H9 (cell line): Measurements from ENCODE around the gene UBXN7. TPM values are rescaled to one million over a fixed set of nuclear protein-coding genes. Genes with fewer than 3 reads are reported as not detected.

ENCODE experiments used
- DNase-seq: peaks from one replicate; pipeline ENCODE4 v3.0.0-alpha.2; 2017
- H2AFZ ChIP-seq: one replicate; pipeline ENCODE4 v1.6.1; 2013; ENCODE audit warnings: mild to moderate bottlenecking, low read length, control low read depth, moderate library complexity
- H2AK5ac ChIP-seq: 2 replicates; pipeline ENCODE4 v1.6.1; 2013; ENCODE audit warnings: low read length, control low read depth, mixed read lengths; ENCODE audit not compliant: insufficient read length
- H2BK120ac ChIP-seq: one replicate; pipeline ENCODE4 v1.6.1; 2013; ENCODE audit warnings: low read depth, mild to moderate bottlenecking, low read length, control low read depth, inconsistent platforms; ENCODE audit not compliant: poor library complexity, severe bottlenecking
- H2BK12ac ChIP-seq: 2 replicates; pipeline ENCODE4 v1.6.1; 2013; ENCODE audit warnings: low read length, control low read depth, mixed read lengths, low read depth; ENCODE audit not compliant: insufficient read length
- H2BK15ac ChIP-seq: 2 replicates; pipeline ENCODE4 v1.6.1; 2013; ENCODE audit warnings: low read depth, low read length, control low read depth
- H2BK20ac ChIP-seq: one replicate; pipeline ENCODE4 v1.6.1; 2013; ENCODE audit warnings: low read depth, mild to moderate bottlenecking, low read length, control low read depth, inconsistent platforms; ENCODE audit not compliant: poor library complexity, severe bottlenecking
- H2BK5ac ChIP-seq: 2 replicates; pipeline ENCODE4 v1.6.1; 2013; ENCODE audit warnings: low read length, control low read depth, mixed read lengths; ENCODE audit not compliant: insufficient read length
- H3K14ac ChIP-seq: 2 replicates; pipeline ENCODE4 v1.6.1; 2013; ENCODE audit warnings: low read length, control low read depth; ENCODE audit not compliant: insufficient read depth
- H3K18ac ChIP-seq: 2 replicates; pipeline ENCODE4 v1.6.1; 2013; ENCODE audit warnings: low read depth, mild to moderate bottlenecking, mixed read lengths, low read length, control low read depth; ENCODE audit not compliant: insufficient read length
- H3K23ac ChIP-seq: 2 replicates; pipeline ENCODE4 v1.6.1; 2013; ENCODE audit warnings: low read length, control low read depth, mixed read lengths, low read depth; ENCODE audit not compliant: insufficient read length
- H3K23me2 ChIP-seq: 2 replicates; pipeline ENCODE4 v1.6.1; 2013; ENCODE audit warnings: low read depth, mild to moderate bottlenecking, mixed read lengths, low read length, control low read depth; ENCODE audit not compliant: insufficient read length, poor library complexity, severe bottlenecking
- H3K27ac ChIP-seq: 2 replicates; pipeline ENCODE4 v1.5.1; 2013; ENCODE audit warnings: low read length, control low read depth, mixed read lengths, low read depth; ENCODE audit not compliant: insufficient read length
- H3K27me3 ChIP-seq: 2 replicates; pipeline ENCODE4 v1.6.1; 2013; ENCODE audit warnings: low read length, control low read depth, inconsistent platforms; ENCODE audit not compliant: insufficient read depth
- H3K4ac ChIP-seq: 2 replicates; pipeline ENCODE4 v1.6.1; 2013; ENCODE audit warnings: low read depth, mild to moderate bottlenecking, control low read depth, inconsistent platforms, low read length, moderate library complexity
- H3K4me1 ChIP-seq: 2 replicates; pipeline ENCODE4 v1.6.1; 2013; ENCODE audit warnings: low read length, control low read depth, inconsistent platforms; ENCODE audit not compliant: insufficient read depth
- H3K4me2 ChIP-seq: 2 replicates; pipeline ENCODE4 v1.6.1; 2013; ENCODE audit warnings: low read length, control low read depth, mixed read lengths; ENCODE audit not compliant: insufficient read length, insufficient read depth
- H3K56ac ChIP-seq: 2 replicates; pipeline ENCODE4 v1.6.1; 2013; ENCODE audit warnings: low read depth, mild to moderate bottlenecking, mixed read lengths, low read length, control low read depth; ENCODE audit not compliant: insufficient read length
- H3K79me1 ChIP-seq: 2 replicates; pipeline ENCODE4 v1.6.1; 2013; ENCODE audit warnings: low read depth, mild to moderate bottlenecking, moderate library complexity, low read length, control low read depth, inconsistent platforms; ENCODE audit not compliant: insufficient read depth, poor library complexity, severe bottlenecking
- H3K79me2 ChIP-seq: 2 replicates; pipeline ENCODE4 v1.6.1; 2013; ENCODE audit warnings: low read length, control low read depth, inconsistent platforms; ENCODE audit not compliant: insufficient read depth
- H3K9ac ChIP-seq: 2 replicates; pipeline ENCODE4 v1.6.1; 2013; ENCODE audit warnings: low read length, control low read depth, mixed read lengths; ENCODE audit not compliant: insufficient read length; ENCODE audit errors: extremely low read depth
- H3K9me3 ChIP-seq: one replicate; pipeline ENCODE4 v1.6.1; 2013; ENCODE audit warnings: low read depth, low read length, inconsistent platforms; ENCODE audit not compliant: control insufficient read depth
- H3T11ph ChIP-seq: one replicate; pipeline ENCODE4 v1.6.1; 2013; ENCODE audit warnings: mild to moderate bottlenecking, low read length, control low read depth, inconsistent platforms
- H4K20me1 ChIP-seq: one replicate; pipeline ENCODE4 v1.6.1; 2013; ENCODE audit not compliant: control insufficient read depth, insufficient read length, insufficient read depth
- H4K5ac ChIP-seq: 2 replicates; pipeline ENCODE4 v1.6.1; 2013; ENCODE audit warnings: low read depth, mild to moderate bottlenecking, mixed read lengths, low read length, control low read depth; ENCODE audit not compliant: insufficient read length
- H4K8ac ChIP-seq: replicated peaks from 2 replicates; pipeline ENCODE4 v1.6.1; 2013; ENCODE audit warnings: low read length, control low read depth, mixed read lengths, low read depth; ENCODE audit not compliant: insufficient read length
- H4K91ac ChIP-seq: 2 replicates; pipeline ENCODE4 v1.6.1; 2013; ENCODE audit warnings: low read depth, mild to moderate bottlenecking, moderate library complexity, mixed read lengths, low read length, control low read depth; ENCODE audit not compliant: insufficient read length
- H3K27ac Mint-ChIP-seq, 3 experiments: 2 replicates in 2 of 3; 3 replicates in 1 of 3; pipeline ENCODE4 v1.8.0; 2020 to 2021; ENCODE audit warnings: mixed read lengths in 3 of 3, mild to moderate bottlenecking in 1 of 3, moderate library complexity in 1 of 3
- H3K27me3 Mint-ChIP-seq: 2 replicates; pipeline ENCODE4 v1.8.0; 2021; ENCODE audit warnings: low read depth, mild to moderate bottlenecking, moderate library complexity, mixed read lengths
- H3K36me3 Mint-ChIP-seq, 3 experiments: 2 replicates in 2 of 3; 3 replicates in 1 of 3; pipeline ENCODE4 v1.8.0; 2020 to 2021; ENCODE audit warnings: low read depth in 3 of 3, mixed read lengths in 3 of 3; ENCODE audit not compliant: insufficient read depth in 1 of 3
- H3K4me1 Mint-ChIP-seq, 2 experiments: 2 replicates each; pipeline ENCODE4 v1.8.0; 2020; ENCODE audit warnings: mixed read lengths in 2 of 2
- H3K4me3 Mint-ChIP-seq, 2 experiments: 2 replicates in 1 of 2; 3 replicates in 1 of 2; pipeline ENCODE4 v1.8.0; 2020 to 2021; ENCODE audit warnings: mild to moderate bottlenecking in 2 of 2, mixed read lengths in 2 of 2, moderate library complexity in 1 of 2
- H3K9me3 Mint-ChIP-seq, 2 experiments: 2 replicates in 1 of 2; 3 replicates in 1 of 2; pipeline ENCODE4 v1.8.0; 2020; ENCODE audit warnings: mild to moderate bottlenecking in 2 of 2, mixed read lengths in 2 of 2, moderate library complexity in 1 of 2
- CTCF ChIP-seq: fragments of 200-600 bp; sonication (generic); conservative IDR thresholded peaks from 3 replicates; pipeline ENCODE4 v1.8.0; 2021; ENCODE audit warnings: antibody characterized with exemption, mild to moderate bottlenecking
- WGBS: extraction: QIAGEN DNeasy Blood & Tissue Kit; methylation state at CpG from one replicate; pipeline ENCODE4 v1.1.7; 2013; ENCODE audit warnings: missing lambda C conversion rate, low lambda C conversion rate, mixed read lengths; ENCODE audit not compliant: insufficient read length; ENCODE audit errors: extremely low coverage; 5-methylcytosine and 5-hydroxymethylcytosine counted together
- total RNA-seq: library from RNA; stranded (reverse); gene quantifications from 2 replicates; pipeline ENCODE4 v1.2.1, GENCODE V29; 2021

Gene UBXN7
- total RNA-seq, 1 experiment from 2014 or later = 110 TPM

DNA sequence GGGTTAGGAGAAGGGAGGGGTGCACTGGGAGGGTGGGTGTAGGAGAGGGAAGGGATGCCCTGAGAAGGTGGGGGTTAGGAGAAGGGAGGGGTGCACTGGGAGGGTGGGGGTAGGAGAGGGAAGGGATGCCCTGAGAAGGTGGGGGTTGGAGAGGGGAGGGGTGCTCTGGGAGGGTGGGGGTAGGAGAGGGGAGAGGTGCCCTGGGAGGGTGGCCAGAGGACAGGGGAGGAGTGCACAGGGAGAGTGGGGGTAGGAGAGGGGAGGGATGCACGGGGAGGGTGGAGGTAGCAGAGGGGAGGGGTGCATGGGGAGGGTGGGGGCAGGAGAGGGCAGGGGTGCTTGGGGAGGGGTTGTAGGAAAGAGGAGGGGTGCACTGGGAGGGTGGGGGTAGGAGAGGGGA is 97.2 kb downstream of the UBXN7 start:
- Histone ChIP-seq H2BK20ac (no peak overlapping the region), H3K18ac (no peak overlapping the region), H3K23me2 (no peaks in the 10 kb centered on the region), H2AFZ (no peak overlapping the region), H2BK12ac (no peak overlapping the region), H3T11ph (no peak overlapping the region), H4K5ac (no peak overlapping the region), H3K79me2 (no peaks in the 10 kb centered on the region), H4K20me1 (no peaks in the 10 kb centered on the region), H3K4me2 (no peak overlapping the region), H4K91ac (no peak overlapping the region), H3K4ac (no peak overlapping the region), H3K23ac (no peak overlapping the region), H3K9me3 (no peaks in the 10 kb centered on the region), H3K79me1 (no peaks in the 10 kb centered on the region), H2BK5ac (no peak overlapping the region), H4K8ac (no peak overlapping the region), H3K56ac (no peak overlapping the region), H2BK120ac (no peak overlapping the region), H2BK15ac (no peak overlapping the region), H3K27ac (no peak overlapping the region), H3K9ac (no peak overlapping the region), H2AK5ac (no peak overlapping the region), H3K14ac (no peak overlapping the region), H3K4me1 (no peaks in the 10 kb centered on the region), H3K27me3 (no peaks in the 10 kb centered on the region)
- TF ChIP-seq CTCF = no peak
- H3K27ac Mint-ChIP-seq = no peak overlapping the region
- H3K4me3 Mint-ChIP-seq = no peak overlapping the region
- no CpG with 5 or more reads among the region's 1 CpG for WGBS
- no peaks in the 10 kb centered on the region for H3K36me3 Mint-ChIP-seq
- no peaks in the 10 kb centered on the region; the same call in 1 of the 2 replicates for H3K27me3 Mint-ChIP-seq
- no peak for DNase-seq
- H3K4me1 Mint-ChIP-seq = peaks cover 3 to 4% of the 10 kb centered on the region in 2 experiments; a peak in 2 of 4 replicates
- H3K9me3 Mint-ChIP-seq = no peaks in the 10 kb centered on the region
